Lung (tissue), 12 donors: ENCODE results near the gene LAMC2. TPM values are rescaled to one million over a fixed set of nuclear protein-coding genes. Genes with fewer than 3 reads are reported as not detected.

Source experiments
- ATAC-seq: fragments of 200-7000 bp; cut with Tn5 transposase; one replicate; pipeline ENCODE4 v1.9.1; 2020; ENCODE audit warnings: moderate number of reproducible peaks; ENCODE audit not compliant: insufficient read depth, low FRiP score
- DNase-seq, 3 donors: peaks; one replicate each; pipeline ENCODE4 v3.0.0-alpha.2; 2013 to 2017
- H3K27ac ChIP-seq, 2 donors: one replicate each; pipeline ENCODE4 v1.5.1; 2013; ENCODE audit warnings: mild to moderate bottlenecking in 2 of 2, moderate library complexity in 2 of 2, control low read depth in 1 of 2, inconsistent platforms in 1 of 2, low read depth in 1 of 2, low read length in 1 of 2
- H3K27me3 ChIP-seq, 3 donors: one replicate each; pipeline ENCODE4 v1.5.1; 2013; ENCODE audit warnings: low read length in 2 of 3; ENCODE audit not compliant: control insufficient read depth in 3 of 3, insufficient read depth in 3 of 3
- H3K36me3 ChIP-seq, 4 donors: one replicate each; pipeline ENCODE4 v1.5.1; 2013; ENCODE audit warnings: low read length in 4 of 4, mild to moderate bottlenecking in 1 of 4, moderate library complexity in 1 of 4; ENCODE audit not compliant: control insufficient read depth in 4 of 4, insufficient read depth in 4 of 4
- H3K4me1 ChIP-seq, 5 donors: one replicate each; pipeline ENCODE4 v1.5.1; 2013; ENCODE audit warnings: low read length in 5 of 5, mild to moderate bottlenecking in 2 of 5, moderate library complexity in 1 of 5; ENCODE audit not compliant: control insufficient read depth in 5 of 5, insufficient read depth in 5 of 5
- H3K4me3 ChIP-seq: one replicate; pipeline ENCODE4 v1.5.1; 2013; ENCODE audit warnings: mild to moderate bottlenecking, control low read depth, moderate library complexity
- H3K9ac ChIP-seq, 2 donors: one replicate each; pipeline ENCODE4 v1.5.1; 2013; ENCODE audit warnings: low read length in 2 of 2, control low read depth in 1 of 2; ENCODE audit not compliant: insufficient read depth in 1 of 2
- H3K9me3 ChIP-seq, 4 donors: one replicate each; pipeline ENCODE4 v1.5.1; 2013; ENCODE audit warnings: low read length in 3 of 4, mild to moderate bottlenecking in 1 of 4, moderate library complexity in 1 of 4; ENCODE audit not compliant: control insufficient read depth in 4 of 4, insufficient read depth in 3 of 4
- CTCF ChIP-seq: IDR thresholded peaks from 2 replicates; pipeline ENCODE4 v1.5.1; 2012; ENCODE audit warnings: mild to moderate bottlenecking; ENCODE audit errors: control extremely low read depth, extremely low read depth
- WGBS, 2 donors: extraction: QIAGEN DNeasy Blood & Tissue Kit; methylation state at CpG; one replicate each; pipeline ENCODE4 v1.1.7; 2013; 5-methylcytosine and 5-hydroxymethylcytosine counted together
- polyA plus RNA-seq, 2 donors: library from polyadenylated mRNA; stranded (reverse); fragments of 200-250 nt; gene quantifications; one replicate each; pipeline ENCODE4 v1.2.1, GENCODE V29; 2013
- total RNA-seq, 2 donors: library from RNA; depleted of rRNA in 1 of 2; stranded (reverse); fragments of >200 nt in 1 of 2; gene quantifications; one replicate each; pipeline ENCODE4 v1.2.1, GENCODE V29; 2014 to 2021
- donor health status: control.
- donor health status: control.
- donor health status: Bipolar disorder and iron deficiency.
- donor health status: healthy.
- donor health status: DM: yes; HTN: yes; CAD: no.

The LAMC2 gene
- total and polyA plus RNA-seq, 4 donors = 13.7 to 63.1 (median 40.3) TPM

GRCh38 chr1:183291802-183292514 lies 105.9 kb downstream of the LAMC2 start:
- no peak for TF ChIP-seq CTCF
- no peak overlapping the region for H3K27ac ChIP-seq
- H3K4me1 ChIP-seq = peaks cover 0 to 6% (median 0%) of the 10 kb centered on the region in 5 donors
- no peaks in the 10 kb centered on the region for H3K36me3 ChIP-seq
- no peaks in the 10 kb centered on the region for H3K9me3 ChIP-seq
- H3K27me3 ChIP-seq = no peaks in the 10 kb centered on the region
- DNase-seq = no peak
- no peak for ATAC-seq
- no peak overlapping the region for H3K4me3 ChIP-seq
- WGBS, 2 donors = 87 to 91% methylated on average over 11 of the region's 11 CpGs
- no peak overlapping the region for H3K9ac ChIP-seq

GRCh38 chr1:183293241-183293640 lies 107.2 kb downstream of the LAMC2 start:
- H3K4me3 ChIP-seq = no peak overlapping the region
- no peaks in the 10 kb centered on the region for H3K4me1 ChIP-seq
- H3K27ac ChIP-seq = no peak overlapping the region
- no peaks in the 10 kb centered on the region for H3K36me3 ChIP-seq
- no peak for DNase-seq
- H3K27me3 ChIP-seq = no peaks in the 10 kb centered on the region
- 93 to 94% methylated on average over 9 of the region's 9 CpGs for WGBS, 2 donors
- H3K9me3 ChIP-seq = no peaks in the 10 kb centered on the region
- no peak for TF ChIP-seq CTCF
- H3K9ac ChIP-seq = no peak overlapping the region
- ATAC-seq = no peak

- WGBS, 2 donors = 92 to 97% methylated on average over 1 of the region's 1 CpG
- no peak for TF ChIP-seq CTCF
- H3K9ac ChIP-seq = no peak overlapping the region
- H3K4me1 ChIP-seq = no peaks in the 10 kb centered on the region
- H3K27ac ChIP-seq = no peak overlapping the region
- no peak for DNase-seq
- H3K36me3 ChIP-seq = no peaks in the 10 kb centered on the region
- H3K27me3 ChIP-seq = no peaks in the 10 kb centered on the region
- no peak overlapping the region for H3K4me3 ChIP-seq
- no peak for ATAC-seq
- no peaks in the 10 kb centered on the region for H3K9me3 ChIP-seq
Observed at GRCh38 chr1:183293876-183294275, 107.8 kb downstream of the LAMC2 start.

Other genes with a start within 250 kb of the LAMC2 start
- gene SHCBP1L, start 233.1 kb upstream of the LAMC2 start, total RNA-seq = not detected
- not detected for gene SHCBP1L, start 233.1 kb upstream of the LAMC2 start, polyA plus RNA-seq
- gene LAMC1, start 162.8 kb upstream of the LAMC2 start, total RNA-seq = 100 to 1,000 TPM; 163 to 272 TPM
- gene LAMC1, start 162.8 kb upstream of the LAMC2 start, polyA plus RNA-seq = 10 to 100 TPM; 23.4 to 69.2 TPM
- gene NMNAT2, start 232.1 kb downstream of the LAMC2 start, total RNA-seq = 1 to 10 TPM in 1 of 2 donors, under 1 TPM in 1; 0.88 to 1.1 TPM
- gene NMNAT2, start 232.1 kb downstream of the LAMC2 start, polyA plus RNA-seq = under 1 TPM; 0.10 to 1.00 TPM